GM13976 (cell line): ENCODE results near the gene HPN.
A peak's percentile ranks its signal among the peaks of the same experiment; 100 is the strongest.

ENCODE experiments used
- DNase-seq: peaks from one replicate; pipeline ENCODE4 v3.0.0; 2012; ENCODE audit warnings: low spot score
- CTCF ChIP-seq: IDR thresholded peaks from 2 replicates; pipeline ENCODE4 v1.5.1; 2012; ENCODE audit warnings: borderline replicate concordance, mild to moderate bottlenecking; ENCODE audit not compliant: insufficient read depth; ENCODE audit errors: extremely low read depth, missing control alignments, control extremely low read depth
- in situ Hi-C: fragments of 300-500 bp; cut with MboI; formaldehyde crosslinking; loops from one replicate; pipeline ENCODE4 v1.12.0; 2022; ENCODE audit warnings: low sequenced_read_pairs, mixed read lengths, inconsistent platforms; ENCODE audit not compliant: unreplicated experiment

The HPN gene

GRCh38 chr19:35114353-35115176, 73.0 kb downstream of the HPN start:
- in situ Hi-C loops, result no loop called here
- DNase-seq, result peak; percentile 89
- TF ChIP-seq CTCF, result peak; percentile 81

- no peak for DNase-seq
- in situ Hi-C loops, result no loop called here
- TF ChIP-seq CTCF, result no peak
These were observed 73.8 kb downstream of the HPN start, which contains the start of gene FXYD3 for GRCh38 chr19:35115177-35115951. FXYD3 (plus strand) TSS chr19:35115823; CDS start chr19:35119377, 3,554 bp downstream.
